Measurements from ENCODE around the gene SFTPA2.
"Not testable (repeated sequence)": the region's sequence is repeated elsewhere in the genome, so short reads cannot be mapped to it uniquely, and the experiment has no call there.

Gene SFTPA2

DNA sequence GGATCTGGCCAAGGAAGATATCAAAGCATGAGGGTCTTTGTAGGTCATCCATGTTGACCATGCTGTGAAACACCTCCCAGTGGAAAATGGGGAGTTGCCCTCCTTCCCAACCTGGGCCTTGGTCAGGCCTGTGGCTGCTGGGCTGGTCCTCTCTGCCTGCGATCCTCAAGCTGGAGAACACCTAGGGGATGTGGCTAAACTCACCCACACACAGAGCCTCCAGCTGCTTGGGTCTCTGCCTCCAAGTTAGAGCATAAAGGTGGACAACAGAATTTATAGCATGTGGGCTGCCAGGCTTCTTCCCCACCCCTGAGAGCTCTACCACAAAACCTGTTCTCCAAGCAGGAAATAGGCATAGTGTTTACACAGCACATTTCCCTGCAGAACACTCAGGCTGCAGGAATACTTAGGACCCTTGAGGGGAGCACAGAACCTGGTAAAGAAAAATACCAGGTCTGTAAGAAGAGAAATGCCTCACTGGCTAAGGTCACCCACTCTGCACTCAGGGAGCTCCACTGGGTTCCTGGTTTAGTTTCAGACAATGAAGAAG, at the start of gene SFTPA2:
TSS of gene SFTPA2 (minus strand) at position 248 of the 550 bp plus-strand sequence. CDS start 924 bp downstream, outside the sequence.
- no peak for DNase-seq

DNA sequence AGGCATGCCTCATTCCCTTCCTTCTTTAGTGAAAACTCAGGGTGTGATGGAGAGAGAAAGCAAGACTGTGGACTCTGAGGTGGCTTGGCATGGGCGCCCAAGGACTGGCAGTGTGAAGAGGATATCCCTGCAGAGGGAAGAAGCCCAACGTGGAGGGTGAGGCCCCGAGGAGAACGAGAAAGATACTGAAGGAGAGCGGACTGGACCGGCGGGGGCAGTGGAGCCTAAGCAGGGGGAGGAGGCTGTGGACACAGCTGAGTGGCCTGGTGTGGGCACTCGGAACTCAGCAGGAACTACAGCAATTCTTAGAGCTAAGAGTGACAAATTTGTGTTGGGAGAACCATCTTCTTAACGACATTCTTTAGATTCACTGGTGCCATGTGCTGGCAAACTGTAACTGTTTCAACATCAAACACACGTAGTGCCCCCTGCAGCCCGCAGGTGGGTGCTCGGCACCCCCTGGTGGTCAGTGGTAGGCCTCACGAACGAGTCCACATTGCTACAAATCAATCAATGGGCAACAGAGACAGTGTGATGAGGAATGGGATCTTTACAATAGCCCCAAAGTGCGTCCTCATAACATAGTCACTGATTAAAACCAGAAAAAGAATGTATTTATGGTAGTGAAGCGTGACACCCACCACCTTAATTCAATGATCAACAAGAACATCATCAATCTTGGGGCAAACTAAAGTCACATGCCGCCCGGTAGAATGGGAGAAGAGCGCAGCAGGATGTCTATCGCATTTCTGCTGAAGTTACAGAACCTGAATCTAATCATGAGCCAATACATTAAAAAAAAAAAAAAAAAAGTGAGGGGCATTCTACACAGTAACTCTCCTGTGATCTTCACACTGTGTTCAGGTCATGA, 48.5 kb upstream of the SFTPA2 start:
- DNase-seq = peak; percentile 74

- DNase-seq = no peak
Measured at GRCh38 chr10:79605308-79605707, 45.1 kb upstream of the SFTPA2 start.

DNA sequence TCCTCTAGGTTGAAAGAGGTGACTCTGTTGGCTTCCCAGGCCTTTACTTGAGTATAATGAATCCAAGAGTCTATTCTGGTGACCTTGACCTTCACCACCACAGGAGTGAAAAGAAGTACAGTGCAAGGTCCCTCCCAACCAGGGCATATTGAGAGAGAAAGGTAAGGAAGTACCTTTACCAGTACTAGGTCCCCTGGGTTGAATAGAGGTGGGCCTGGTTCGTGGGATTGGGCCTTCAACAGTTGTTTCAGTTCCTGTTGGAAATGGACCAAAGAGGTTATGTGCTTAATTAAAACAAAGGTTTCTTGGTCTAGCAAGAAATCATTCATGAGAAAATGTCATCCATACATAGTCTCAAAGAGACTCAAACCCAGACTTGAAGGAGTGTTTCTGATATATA, 44.1 kb upstream of the SFTPA2 start:
- no peak for DNase-seq

DNA sequence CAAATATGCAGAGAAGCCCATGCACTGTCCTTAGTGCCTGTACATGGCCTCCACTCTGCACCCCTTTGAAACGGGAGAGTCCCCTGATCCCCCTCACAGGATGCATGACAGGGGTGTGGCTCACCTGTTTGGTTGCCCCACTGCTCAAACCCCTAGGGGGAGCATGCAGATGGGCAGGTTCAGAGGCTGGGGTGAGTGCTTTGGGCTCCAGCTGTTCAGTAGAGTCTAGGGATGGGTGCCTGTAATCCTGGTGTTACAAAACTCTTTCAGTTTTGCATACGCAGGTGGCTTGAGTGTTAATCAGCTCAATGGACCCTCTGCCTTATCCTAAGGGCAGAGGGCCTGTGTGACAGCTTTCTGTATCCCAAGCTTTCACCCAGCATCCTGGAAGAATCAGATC, 42.7 kb upstream of the SFTPA2 start:
- no peak for DNase-seq

- DNase-seq = no peak
Measured at GRCh38 chr10:79601939-79602338, 41.7 kb upstream of the SFTPA2 start.

DNA sequence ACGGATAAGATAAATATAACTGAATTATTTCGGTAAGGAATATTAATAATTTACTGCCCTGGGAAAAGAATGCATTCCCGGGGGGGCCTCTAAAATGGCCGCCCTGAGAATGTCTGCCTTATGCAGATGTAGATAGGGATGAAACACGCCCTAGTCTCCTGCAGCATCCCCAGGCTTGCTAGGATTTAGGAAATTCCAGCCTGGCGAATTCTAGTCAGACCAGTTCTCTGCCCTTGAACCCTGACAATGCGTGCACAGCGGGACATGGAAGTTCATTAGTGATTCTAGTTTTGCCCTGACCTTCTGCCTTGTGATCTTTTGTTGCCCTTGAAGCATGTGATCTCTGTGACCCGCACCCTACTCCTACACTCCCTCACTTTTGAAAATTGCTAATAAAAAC, 39.4 kb upstream of the SFTPA2 start:
- not testable (repeated sequence) for DNase-seq

- no peak for DNase-seq
Measured at GRCh38 chr10:79595510-79595909, 35.3 kb upstream of the SFTPA2 start.

GRCh38 chr10:79594565-79594964, 34.4 kb upstream of the SFTPA2 start:
- not testable (repeated sequence) for DNase-seq

GRCh38 chr10:79593377-79593776, 33.2 kb upstream of the SFTPA2 start:
- DNase-seq = no peak

DNA sequence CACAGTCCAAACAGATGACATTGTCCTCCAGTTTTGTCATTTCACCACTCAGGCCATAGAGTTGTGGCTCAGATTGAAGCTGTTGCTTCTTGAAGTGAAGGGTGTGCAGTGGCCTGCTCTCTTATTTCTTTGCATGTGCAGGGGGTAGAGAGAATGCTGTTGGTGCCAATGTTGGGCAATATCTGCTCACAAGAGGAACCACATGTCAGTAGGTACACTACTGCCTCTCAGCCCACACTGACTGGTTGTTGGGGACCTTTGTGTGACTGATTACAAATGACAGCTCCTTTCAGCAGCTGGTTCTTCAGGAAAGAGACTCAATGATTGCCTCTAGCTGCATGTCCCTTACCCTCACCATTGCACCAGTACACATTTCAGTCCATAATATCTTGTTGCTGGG, 28.6 kb upstream of the SFTPA2 start:
- no peak for DNase-seq

GRCh38 chr10:79586933-79587332, 26.7 kb upstream of the SFTPA2 start:
- DNase-seq = no peak

DNA sequence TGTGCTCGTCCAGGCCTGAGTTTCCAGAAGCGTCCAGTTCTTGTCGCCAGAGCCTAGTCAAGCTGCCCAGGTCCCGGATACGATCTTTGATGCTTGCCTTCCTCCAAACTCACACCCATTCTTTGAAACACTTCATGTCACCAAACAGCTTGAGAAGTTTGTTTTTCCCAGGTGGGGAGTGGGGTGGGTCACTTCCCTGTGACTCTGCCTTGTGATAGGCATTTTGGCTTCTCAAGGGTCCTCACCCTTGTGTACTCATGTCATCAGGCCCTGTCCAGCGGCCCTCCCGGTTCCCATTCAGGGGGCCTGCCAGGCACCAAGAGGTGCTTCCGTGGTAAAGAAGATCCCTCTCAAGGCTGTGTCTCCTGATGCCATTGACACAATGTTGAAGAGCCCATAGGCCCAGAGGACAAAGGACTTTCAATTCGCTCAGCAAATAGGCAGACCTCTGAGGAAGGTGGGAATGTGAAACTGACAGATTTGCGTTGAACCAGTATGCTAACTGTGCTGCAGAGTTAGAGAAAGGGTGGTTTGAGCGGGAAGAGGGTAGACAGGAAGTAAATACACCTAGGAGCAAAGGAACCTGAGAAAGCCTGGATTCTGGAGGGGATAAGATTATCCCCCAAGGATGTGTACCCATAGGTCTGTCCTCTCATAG, 25.8 kb upstream of the SFTPA2 start:
- no peak for DNase-seq

DNA sequence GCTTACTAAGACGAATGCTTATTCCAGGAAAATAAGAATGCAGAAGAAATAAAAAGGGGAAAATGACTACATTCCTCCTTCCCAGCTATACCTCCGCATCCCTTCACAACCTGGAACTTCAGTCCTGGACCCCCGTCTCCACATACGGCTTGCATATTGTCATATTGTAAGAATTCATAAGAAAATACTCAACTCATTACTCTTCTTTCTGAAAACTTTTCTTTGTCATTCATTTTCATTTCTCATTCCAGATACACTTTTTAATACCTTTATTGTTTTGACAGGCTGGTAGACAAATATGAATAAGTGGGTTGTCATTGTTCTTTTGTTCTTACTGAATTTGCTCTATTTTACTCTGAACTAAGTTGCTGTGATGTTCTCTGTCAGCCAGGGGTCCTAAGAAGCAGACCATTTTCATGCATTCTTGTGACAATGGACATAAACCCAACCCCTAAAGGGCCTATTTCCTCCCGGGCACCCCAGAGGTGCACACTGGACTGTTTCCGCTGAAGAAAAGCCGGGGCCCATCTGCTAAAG, 23.3 kb upstream of the SFTPA2 start:
- no peak for DNase-seq

DNA sequence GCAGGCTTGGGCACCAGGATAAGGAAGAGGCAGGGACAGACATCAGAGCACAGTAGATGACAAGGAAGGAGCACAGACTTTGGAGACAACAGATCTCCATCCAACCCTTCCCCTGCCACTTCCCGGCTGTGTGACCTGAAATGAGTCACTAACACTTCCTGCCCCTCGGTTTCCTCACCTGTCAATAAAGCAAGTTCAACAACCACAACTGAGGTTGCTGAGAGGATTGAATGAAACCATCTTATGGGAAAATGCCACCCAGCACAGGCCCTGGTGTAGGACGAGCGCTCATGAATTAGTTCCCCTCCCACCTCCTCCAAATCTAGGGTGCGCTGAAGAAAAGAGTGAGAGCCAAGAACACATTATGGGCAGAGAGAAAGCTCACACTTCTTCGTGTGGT, 22.7 kb upstream of the SFTPA2 start:
- not testable (repeated sequence) for DNase-seq

- no peak for DNase-seq
Measured at GRCh38 chr10:79582096-79582495, 21.9 kb upstream of the SFTPA2 start.

GRCh38 chr10:79581044-79581443, 20.8 kb upstream of the SFTPA2 start:
- DNase-seq = no peak

- no peak for DNase-seq
Measured at GRCh38 chr10:79579361-79579760, 19.2 kb upstream of the SFTPA2 start.

DNA sequence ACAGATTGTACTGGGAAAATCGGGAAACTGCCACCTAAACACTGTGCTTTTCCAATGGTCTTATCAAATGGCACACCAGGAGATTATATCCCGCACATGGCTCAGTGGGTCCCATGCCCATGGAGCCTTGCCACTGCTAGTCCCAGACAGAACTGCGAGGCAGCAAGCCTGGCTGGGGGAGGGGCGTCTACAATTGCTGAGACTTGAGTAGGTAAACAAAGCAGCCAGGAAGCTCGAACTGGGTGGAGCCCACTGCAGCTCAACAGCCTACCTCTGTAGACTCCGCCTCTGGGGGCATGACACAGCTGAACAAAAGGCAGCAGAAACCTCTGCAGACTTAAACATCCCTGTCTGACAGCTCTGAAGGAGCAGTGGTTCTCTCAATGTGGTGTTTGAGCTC, 10.4 kb upstream of the SFTPA2 start:
- not testable (repeated sequence) for DNase-seq

- no peak for DNase-seq
Measured at GRCh38 chr10:79563426-79563825, 3.2 kb upstream of the SFTPA2 start.

DNA sequence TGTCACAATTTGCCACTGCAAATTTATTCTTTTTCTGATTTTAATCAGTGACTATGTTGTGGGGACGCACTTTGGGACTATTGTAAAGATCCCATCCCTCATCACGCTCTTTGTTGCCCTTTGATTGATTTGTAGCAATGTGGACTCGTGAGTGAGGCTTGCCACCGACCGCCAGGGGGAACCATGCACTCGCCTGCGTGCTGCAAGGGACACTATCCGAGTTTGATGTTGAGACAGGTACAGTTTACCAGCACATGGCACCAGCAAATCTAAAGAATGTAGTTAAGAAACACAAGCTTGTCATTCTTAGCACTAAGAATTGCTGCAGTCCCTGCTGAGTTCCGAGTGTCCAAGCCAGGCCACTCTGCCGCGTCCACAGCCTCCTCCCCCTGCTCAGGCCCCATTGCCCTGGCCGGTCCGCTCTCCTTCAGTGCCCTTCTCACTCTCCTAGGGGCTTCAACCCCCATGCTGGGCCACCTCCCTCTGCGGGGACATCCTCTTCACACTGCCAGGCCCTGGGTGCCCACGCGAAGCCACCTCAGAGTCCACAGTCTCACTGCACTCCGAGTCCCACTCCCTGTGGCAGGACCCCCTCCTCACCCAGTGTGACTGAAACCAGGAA, 2.0 kb upstream of the SFTPA2 start:
- peak; percentile 77 for DNase-seq

GRCh38 chr10:79561257-79561656, 1.1 kb upstream of the SFTPA2 start:
- DNase-seq = no peak

- no peak for DNase-seq
Measured at GRCh38 chr10:79559726-79560125, 481 bp downstream of the SFTPA2 start.

Data from activated CD8-positive, alpha-beta memory T cell treated with anti-CD3 and anti-CD28 coated beads, Interleukin-2, amount 50 U/mL, for 48 hours (primary cell).